ENCODE data around the gene VGLL4. TPM values are rescaled to one million over a fixed set of nuclear protein-coding genes. Genes with fewer than 3 reads are reported as not detected.
A peak's percentile ranks its signal among the peaks of the same experiment; 100 is the strongest.

The VGLL4 gene
- total RNA-seq, 1 donor from 2014 or later = 120 TPM

- peak overlapping the region; percentile 100 for H3K4me3 Mint-ChIP-seq (ENCODE audit: unreplicated experiment)
- no peaks in the 10 kb centered on the region for H3K9me3 Mint-ChIP-seq (ENCODE audit: unreplicated experiment)
- peaks cover 81% of the 10 kb centered on the region for H3K4me1 Mint-ChIP-seq (ENCODE audit: unreplicated experiment)
- peaks cover 17% of the 10 kb centered on the region for H3K27me3 Mint-ChIP-seq (ENCODE audit: unreplicated experiment)
- TF ChIP-seq CTCF (IDR thresholded peaks at IDR 0.05; ENCODE audit: unreplicated experiment) = no peak
- peak overlapping the region; percentile 87 for H3K27ac Mint-ChIP-seq (ENCODE audit: unreplicated experiment)
- DNase-seq (ENCODE audit: low spot score) = no peak
- H3K36me3 Mint-ChIP-seq (ENCODE audit: low read depth, unreplicated experiment) = peaks cover 8% of the 10 kb centered on the region
Observed at GRCh38 chr3:11640009-11640673, 3.6 kb downstream of the VGLL4 start.

- peak overlapping the region; percentile 98 for H3K27ac Mint-ChIP-seq (ENCODE audit: unreplicated experiment)
- DNase-seq (ENCODE audit: low spot score) = no peak
- H3K4me1 Mint-ChIP-seq (ENCODE audit: unreplicated experiment) = peaks cover 91% of the 10 kb centered on the region
- no peaks in the 10 kb centered on the region for H3K9me3 Mint-ChIP-seq (ENCODE audit: unreplicated experiment)
- TF ChIP-seq CTCF (IDR thresholded peaks at IDR 0.05; ENCODE audit: unreplicated experiment) = no peak
- H3K27me3 Mint-ChIP-seq (ENCODE audit: unreplicated experiment) = peaks cover 23% of the 10 kb centered on the region
- peaks cover 16% of the 10 kb centered on the region for H3K36me3 Mint-ChIP-seq (ENCODE audit: low read depth, unreplicated experiment)
- H3K4me3 Mint-ChIP-seq (ENCODE audit: unreplicated experiment) = peak overlapping the region; percentile 65
Observed at GRCh38 chr3:11638495-11639358, 5.0 kb downstream of the VGLL4 start.

- Mint-ChIP-seq H3K36me3 (ENCODE audit: low read depth, unreplicated experiment) (peaks cover 19% of the 10 kb centered on the region), H3K27me3 (ENCODE audit: unreplicated experiment) (peaks cover 17% of the 10 kb centered on the region), H3K9me3 (ENCODE audit: unreplicated experiment) (no peaks in the 10 kb centered on the region), H3K4me1 (ENCODE audit: unreplicated experiment) (peaks cover 90% of the 10 kb centered on the region), H3K4me3 (ENCODE audit: unreplicated experiment) (peak overlapping the region; percentile 65), H3K27ac (ENCODE audit: unreplicated experiment) (peak overlapping the region; percentile 98)
- DNase-seq (ENCODE audit: low spot score) = no peak
- no peak for TF ChIP-seq CTCF (IDR thresholded peaks at IDR 0.05; ENCODE audit: unreplicated experiment)
Observed at GRCh38 chr3:11637901-11638458, 5.7 kb downstream of the VGLL4 start.

- H3K4me1 Mint-ChIP-seq (ENCODE audit: unreplicated experiment) = peaks cover 91% of the 10 kb centered on the region
- no peak overlapping the region for H3K4me3 Mint-ChIP-seq (ENCODE audit: unreplicated experiment)
- H3K27me3 Mint-ChIP-seq (ENCODE audit: unreplicated experiment) = peaks cover 7% of the 10 kb centered on the region
- no peaks in the 10 kb centered on the region for H3K9me3 Mint-ChIP-seq (ENCODE audit: unreplicated experiment)
- H3K27ac Mint-ChIP-seq (ENCODE audit: unreplicated experiment) = peak overlapping the region; percentile 45
- no peak for DNase-seq (ENCODE audit: low spot score)
- H3K36me3 Mint-ChIP-seq (ENCODE audit: low read depth, unreplicated experiment) = peaks cover 16% of the 10 kb centered on the region
- TF ChIP-seq CTCF (IDR thresholded peaks at IDR 0.05; ENCODE audit: unreplicated experiment) = no peak
Observed at GRCh38 chr3:11636394-11636770, 7.3 kb downstream of the VGLL4 start.

All from endothelial cell (in vitro differentiated cells).